Measurements from ENCODE around the gene RTN4RL2.

Gene RTN4RL2

DNA sequence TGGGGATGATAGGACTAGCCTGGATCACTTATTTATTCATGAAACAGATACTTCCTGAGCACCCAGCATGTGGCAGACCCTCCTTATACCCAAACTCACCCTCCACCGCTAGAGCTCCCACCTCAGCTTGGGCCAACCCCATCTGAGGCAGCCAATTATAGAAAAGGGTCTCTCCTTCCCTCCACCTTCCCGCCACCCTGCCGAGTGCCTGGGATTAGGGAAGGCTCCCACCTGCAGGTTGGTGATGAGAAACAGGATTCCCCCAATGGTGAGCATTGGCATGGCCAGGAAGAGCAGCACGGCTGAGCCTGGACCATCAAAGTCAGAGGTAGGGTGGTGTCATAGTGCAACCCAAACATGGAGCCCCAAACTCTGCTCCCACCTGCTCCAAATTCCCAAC lies 39.3 kb upstream of the RTN4RL2 start:
- H3K27ac ChIP-seq: no peak overlapping the region
- no peak for TF ChIP-seq ZFX (IDR thresholded peaks at IDR 0.05)
- TF ChIP-seq, protein P1, sequence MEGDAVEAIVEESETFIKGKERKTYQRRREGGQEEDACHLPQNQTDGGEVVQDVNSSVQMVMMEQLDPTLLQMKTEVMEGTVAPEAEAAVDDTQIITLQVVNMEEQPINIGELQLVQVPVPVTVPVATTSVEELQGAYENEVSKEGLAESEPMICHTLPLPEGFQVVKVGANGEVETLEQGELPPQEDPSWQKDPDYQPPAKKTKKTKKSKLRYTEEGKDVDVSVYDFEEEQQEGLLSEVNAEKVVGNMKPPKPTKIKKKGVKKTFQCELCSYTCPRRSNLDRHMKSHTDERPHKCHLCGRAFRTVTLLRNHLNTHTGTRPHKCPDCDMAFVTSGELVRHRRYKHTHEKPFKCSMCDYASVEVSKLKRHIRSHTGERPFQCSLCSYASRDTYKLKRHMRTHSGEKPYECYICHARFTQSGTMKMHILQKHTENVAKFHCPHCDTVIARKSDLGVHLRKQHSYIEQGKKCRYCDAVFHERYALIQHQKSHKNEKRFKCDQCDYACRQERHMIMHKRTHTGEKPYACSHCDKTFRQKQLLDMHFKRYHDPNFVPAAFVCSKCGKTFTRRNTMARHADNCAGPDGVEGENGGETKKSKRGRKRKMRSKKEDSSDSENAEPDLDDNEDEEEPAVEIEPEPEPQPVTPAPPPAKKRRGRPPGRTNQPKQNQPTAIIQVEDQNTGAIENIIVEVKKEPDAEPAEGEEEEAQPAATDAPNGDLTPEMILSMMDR (conservative IDR thresholded peaks at IDR 0.05): no peak

DNA sequence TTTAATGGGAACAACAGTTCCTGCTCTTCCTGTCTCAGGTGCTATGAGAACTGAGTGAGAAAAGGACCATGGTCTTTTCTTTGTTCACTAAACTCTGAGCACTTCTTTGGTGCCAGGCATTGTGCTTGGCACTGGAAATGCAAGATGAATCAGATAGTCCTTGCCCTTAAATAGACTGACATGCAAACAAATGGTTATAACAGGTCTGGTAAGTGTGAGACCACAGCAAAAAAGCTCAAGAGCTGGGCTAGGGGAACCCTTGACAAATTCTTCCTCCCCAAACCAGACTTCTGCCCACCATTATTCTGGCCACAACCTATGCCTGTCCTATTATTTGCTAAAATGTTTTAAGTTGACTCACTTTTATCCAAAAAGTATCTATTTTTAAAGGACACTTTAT lies 38.5 kb upstream of the RTN4RL2 start:
- H3K27ac ChIP-seq: no peak overlapping the region
- TF ChIP-seq, protein P1 (conservative IDR thresholded peaks at IDR 0.05): no peak
- no peak for TF ChIP-seq ZFX (IDR thresholded peaks at IDR 0.05)

DNA sequence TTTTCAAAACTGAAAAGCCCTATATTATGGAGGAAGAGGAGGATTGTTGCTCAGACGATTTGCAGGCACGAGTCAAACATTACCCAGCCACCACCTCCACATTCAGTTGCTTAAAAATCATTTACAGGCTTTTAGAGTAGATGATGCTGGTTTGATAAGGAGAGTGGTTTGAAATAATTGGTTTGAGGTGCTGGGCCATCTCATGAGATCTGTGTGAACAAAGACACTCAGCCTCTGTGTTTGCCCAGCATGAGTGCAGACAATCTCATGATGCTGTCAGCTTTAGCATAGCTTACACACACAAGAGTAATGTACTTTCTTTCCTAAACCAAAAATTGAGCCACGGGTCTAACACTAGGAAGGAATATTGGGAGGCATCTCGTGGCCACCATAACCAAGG lies 37.7 kb upstream of the RTN4RL2 start:
- TF ChIP-seq ZFX (IDR thresholded peaks at IDR 0.05): no peak
- TF ChIP-seq, protein P1 (conservative IDR thresholded peaks at IDR 0.05): no peak
- no peak overlapping the region for H3K27ac ChIP-seq

DNA sequence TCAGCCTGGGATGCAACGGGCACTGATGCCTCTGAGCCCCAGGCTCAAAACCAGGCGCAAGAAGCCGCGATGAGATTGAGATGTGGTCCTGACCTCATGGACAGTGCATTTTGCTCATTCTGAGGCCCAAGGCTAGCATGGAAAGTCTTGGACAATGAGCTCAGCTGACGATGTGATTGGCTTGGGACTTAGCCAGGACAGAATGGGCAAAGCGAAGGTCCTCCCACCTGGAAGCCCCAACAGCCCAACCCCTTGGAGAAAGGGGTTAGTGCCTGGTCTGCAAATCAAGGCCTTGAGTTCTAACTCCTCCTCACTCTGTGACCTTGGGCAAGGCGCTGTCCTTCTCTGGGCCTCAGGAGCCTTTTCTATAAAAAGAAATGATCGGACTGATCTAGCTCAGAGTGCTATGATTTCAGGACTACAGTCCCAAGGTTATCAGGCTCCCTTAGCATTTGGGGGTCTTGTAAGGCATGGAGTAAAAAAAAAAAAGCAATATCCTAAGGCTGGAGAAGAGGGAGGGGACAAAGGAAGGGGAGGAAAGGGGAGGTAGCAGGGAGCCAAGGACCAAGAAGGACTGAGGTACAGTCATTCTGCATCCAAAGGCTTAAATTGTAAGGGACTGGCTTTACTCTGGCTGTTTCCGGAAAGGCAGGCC lies 36.1 kb upstream of the RTN4RL2 start:
- TF ChIP-seq, protein P1 (conservative IDR thresholded peaks at IDR 0.05): no peak
- TF ChIP-seq ZFX (IDR thresholded peaks at IDR 0.05): no peak
- no peak overlapping the region for H3K27ac ChIP-seq

DNA sequence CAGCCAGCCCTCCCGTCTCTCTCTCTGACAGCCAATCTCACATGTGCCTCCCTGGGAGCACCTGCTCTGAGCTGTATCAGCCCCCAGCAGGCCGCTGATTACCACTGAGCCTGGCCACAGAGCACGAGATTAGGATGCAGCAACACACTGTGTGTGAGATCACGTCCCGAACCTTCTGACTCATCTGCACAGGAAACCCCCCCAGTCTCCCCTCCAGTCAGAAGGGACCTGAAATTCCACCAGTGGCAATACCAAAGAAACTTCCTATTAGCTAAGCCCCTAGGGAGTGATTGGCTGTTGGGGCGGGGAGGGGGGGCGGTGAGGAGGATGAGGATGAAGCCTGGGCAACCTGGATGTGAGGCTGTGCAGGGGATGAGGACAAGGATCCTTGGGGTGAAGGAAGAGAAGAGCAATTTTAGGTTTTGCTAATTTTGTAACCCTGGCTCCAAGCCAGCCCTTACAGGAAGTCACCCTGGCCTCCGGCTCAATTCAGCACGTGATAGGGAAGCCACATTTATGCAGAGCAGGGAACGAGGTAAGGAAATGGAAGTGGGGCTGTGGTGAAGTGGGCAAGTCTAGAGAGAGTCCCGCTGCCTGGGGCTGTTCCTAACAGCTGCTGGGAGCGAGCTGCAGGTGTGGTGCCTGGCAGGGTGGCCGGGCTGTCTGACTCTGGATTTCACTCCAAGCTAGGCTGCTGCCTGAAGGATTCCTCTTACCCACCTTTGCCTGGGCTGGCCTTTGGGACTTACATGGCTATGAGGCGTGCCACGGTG lies 35.4 kb upstream of the RTN4RL2 start:
- no peak overlapping the region for H3K27ac ChIP-seq

DNA sequence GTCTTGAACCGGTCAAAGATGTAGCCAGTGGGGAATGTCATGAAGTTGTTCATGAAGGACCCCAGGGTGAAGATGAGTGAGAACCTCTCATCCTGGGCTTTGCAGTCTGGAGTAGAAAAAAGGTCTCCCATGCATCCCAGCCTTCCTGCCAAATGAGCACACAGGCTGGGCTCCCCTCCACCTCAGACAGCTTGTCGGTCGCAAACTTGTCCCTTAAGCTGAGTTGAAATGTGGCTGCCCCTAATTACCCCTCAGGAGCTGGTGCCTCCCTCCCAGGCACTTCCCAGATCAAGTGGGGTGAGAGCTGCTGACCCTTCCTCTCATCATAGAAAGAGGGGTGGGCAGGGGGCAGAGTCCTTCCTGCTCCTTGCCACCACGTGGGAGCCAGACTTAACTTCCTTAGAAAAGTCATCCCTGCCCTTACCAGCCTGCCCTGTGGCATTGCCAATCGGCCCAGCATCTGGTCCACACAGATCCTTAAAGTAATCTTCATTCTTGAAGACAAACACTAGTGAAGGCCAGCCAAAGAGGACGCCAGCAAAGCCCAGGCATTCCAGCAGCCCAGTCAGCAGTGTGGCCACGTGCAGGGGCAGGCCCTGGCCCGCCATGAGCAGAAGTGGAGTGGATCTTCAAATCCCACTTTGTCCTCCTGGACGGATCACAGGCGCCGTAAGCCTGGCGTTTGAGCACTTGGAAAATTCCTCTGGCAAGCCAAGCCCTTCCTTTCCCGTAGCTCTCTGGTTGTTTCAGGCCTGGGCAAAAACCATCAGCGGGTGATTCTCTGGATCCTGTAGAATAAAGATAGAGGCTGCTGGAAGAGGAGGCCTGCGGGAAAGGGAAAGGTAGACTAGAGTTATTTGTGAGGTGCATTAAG lies 34.5 kb upstream of the RTN4RL2 start:
- TF ChIP-seq ZFX (IDR thresholded peaks at IDR 0.05): no peak
- TF ChIP-seq, protein P1 (conservative IDR thresholded peaks at IDR 0.05): no peak

More for the DNA sequence above, 35.4 kb upstream of the RTN4RL2 start:
- TF ChIP-seq, protein P1 (conservative IDR thresholded peaks at IDR 0.05): no peak
- TF ChIP-seq ZFX (IDR thresholded peaks at IDR 0.05): no peak

More for the DNA sequence above, 34.5 kb upstream of the RTN4RL2 start:
- no peak overlapping the region for H3K27ac ChIP-seq
